Breast epithelium (tissue), 4 donors: ENCODE results near the gene GRHL3. TPM values are rescaled to one million over a fixed set of nuclear protein-coding genes. Genes with fewer than 3 reads are reported as not detected.
"Not testable (repeated sequence)": the region's sequence is repeated elsewhere in the genome, so short reads cannot be mapped to it uniquely, and the experiment has no call there.

Experiments
- DNase-seq, 2 donors: peaks; one replicate each; pipeline ENCODE4 v3.0.0-alpha.2; 2019; ENCODE audit warnings: low spot score in 2 of 2
- H3K27ac ChIP-seq, 2 donors: fragments of 200-600 bp; sonication (generic) in 1 of 2; one replicate each; pipeline ENCODE4 v1.5.1; 2016 to 2019; ENCODE audit warnings: mild to moderate bottlenecking in 1 of 2
- H3K27me3 ChIP-seq, 2 donors: fragments of 200-600 bp; sonication (generic) in 1 of 2; one replicate each; pipeline versions ENCODE4 v1.5.1 to v1.6.0; 2017 to 2019; ENCODE audit warnings: control low read depth in 1 of 2, mild to moderate bottlenecking in 1 of 2
- H3K36me3 ChIP-seq: fragments of 200-600 bp; one replicate; pipeline ENCODE4 v1.5.1; 2019
- H3K4me1 ChIP-seq, 2 donors: fragments of 200-600 bp; sonication (generic); one replicate each; pipeline ENCODE4 v1.5.1; 2016 to 2019; ENCODE audit warnings: control low read depth in 1 of 2
- H3K4me3 ChIP-seq, 3 donors: fragments of 200-600 bp; sonication (generic); 1 replicate in 2 of 3; 2 replicates in 1 of 3; pipeline ENCODE4 v1.5.1; 2016 to 2019; ENCODE audit warnings: mild to moderate bottlenecking in 3 of 3, moderate library complexity in 2 of 3
- H3K9me3 ChIP-seq, 2 donors: fragments of 200-600 bp; sonication (generic) in 1 of 2; one replicate each; pipeline ENCODE4 v1.5.1; 2016 to 2019; ENCODE audit warnings: control low read depth in 1 of 2
- CTCF ChIP-seq, 3 donors: fragments of 450-650 bp; IDR thresholded peaks; one replicate each; pipeline ENCODE4 v1.5.1; 2016 to 2017; ENCODE audit warnings: antibody characterized with exemption in 3 of 3, mild to moderate bottlenecking in 3 of 3, moderate library complexity in 3 of 3
- POLR2A ChIP-seq: fragments of 450-650 bp; IDR thresholded peaks from one replicate; pipeline ENCODE4 v1.6.1; 2016; ENCODE audit warnings: antibody characterized with exemption, mild to moderate bottlenecking, moderate library complexity
- POLR2AphosphoS5 ChIP-seq, 3 donors: sonication (generic); formaldehyde crosslinking; IDR thresholded peaks; one replicate each; pipeline ENCODE4 v1.6.1; 2017; ENCODE audit warnings: antibody characterized with exemption in 3 of 3
- intact Hi-C: fragments of 100-400 bp; cut with DNase I; formaldehyde crosslinking; loops from one replicate; pipeline ENCODE4 v1.15.1; 2023; ENCODE audit warnings: low total_unique reads
- total RNA-seq, 3 donors: library from RNA; depleted of rRNA; stranded (reverse); fragments of >200 nt; gene quantifications; one replicate each; pipeline ENCODE4 v1.1.0, GENCODE V29; 2016

The GRHL3 gene
- 1 to 10 TPM in 1 of 3 donors, under 1 TPM in 1, not detected in 1; 0.98 to 4.0 TPM for total RNA-seq

- Histone ChIP-seq H3K9me3 (no peaks in the 10 kb centered on the region), H3K4me3 (peak within 1 kb of the TSS in 2 of 3 donors; percentile 34 to 46), H3K36me3 (no peaks in the 10 kb centered on the region), H3K27ac (peak within 1 kb of the TSS; percentile 67 to 68), H3K27me3 (no peaks in the 10 kb centered on the region), H3K4me1 (peaks cover 10 to 23% of the 10 kb centered on the region in 2 donors)
- DNase-seq, result peak in 1 of 2 donors; percentile 51
- intact Hi-C loops, result no loop called here
- TF ChIP-seq POLR2AphosphoS5 (IDR thresholded peaks at IDR 0.05) (peak in 1 of 3 donors; percentile 9), CTCF (IDR thresholded peaks at IDR 0.05) (no peak)
These were observed at the start of gene GRHL3 for GRCh38 chr1:24319312-24319863. GRHL3 (plus strand) TSS chr1:24319357; CDS start chr1:24319552, 195 bp downstream.

GRCh38 chr1:24274203-24275103 is 44.7 kb upstream of the GRHL3 start:
- H3K9me3 ChIP-seq, H3K4me1 ChIP-seq, H3K27ac ChIP-seq, H3K27me3 ChIP-seq, DNase-seq, H3K4me3 ChIP-seq, H3K36me3 ChIP-seq: not testable (repeated sequence)
- intact Hi-C loops, result loop anchor here (5.0 kb wide), 1 partner anchor 67 kb away; no protein-coding TSS in a partner anchor

- Histone ChIP-seq H3K27ac (no peak overlapping the region), H3K27me3 (no peaks in the 10 kb centered on the region), H3K4me1 (no peaks in the 10 kb centered on the region), H3K36me3 (no peaks in the 10 kb centered on the region), H3K4me3 (no peak overlapping the region), H3K9me3 (no peaks in the 10 kb centered on the region)
- no peak for DNase-seq
- no peak for TF ChIP-seq CTCF (IDR thresholded peaks at IDR 0.05)
- TF ChIP-seq POLR2A, result no peak
- no peak for TF ChIP-seq POLR2AphosphoS5 (IDR thresholded peaks at IDR 0.05)
- intact Hi-C loops, result loop anchor here (5.0 kb wide), 1 partner anchor 68 kb away; no protein-coding TSS in a partner anchor
These were observed 44.1 kb upstream of the GRHL3 start for GRCh38 chr1:24275104-24275410.

- no peak for TF ChIP-seq POLR2AphosphoS5 (IDR thresholded peaks at IDR 0.05)
- no peak for TF ChIP-seq POLR2A
- no peak for TF ChIP-seq CTCF (IDR thresholded peaks at IDR 0.05)
- no peaks in the 10 kb centered on the region for H3K4me1 ChIP-seq
- no peaks in the 10 kb centered on the region for H3K9me3 ChIP-seq
- no peaks in the 10 kb centered on the region for H3K27me3 ChIP-seq
- no peak for DNase-seq
- H3K4me3 ChIP-seq, result no peak overlapping the region
- H3K36me3 ChIP-seq, result no peaks in the 10 kb centered on the region
- intact Hi-C loops, result loop anchor here (5.0 kb wide), 1 partner anchor 68 kb away; no protein-coding TSS in a partner anchor
- no peak overlapping the region for H3K27ac ChIP-seq
These were observed 43.6 kb upstream of the GRHL3 start for GRCh38 chr1:24275510-24275909.

- DNase-seq, result no peak
These were observed 42.4 kb upstream of the GRHL3 start for GRCh38 chr1:24276791-24277190.

More at GRCh38 chr1:24276791-24277190, 42.4 kb upstream of the GRHL3 start:
- Histone ChIP-seq H3K9me3 (no peaks in the 10 kb centered on the region), H3K4me3 (no peak overlapping the region), H3K27ac (no peak overlapping the region), H3K27me3 (no peaks in the 10 kb centered on the region), H3K4me1 (no peaks in the 10 kb centered on the region), H3K36me3 (no peaks in the 10 kb centered on the region)
- TF ChIP-seq CTCF (IDR thresholded peaks at IDR 0.05), result no peak
- TF ChIP-seq POLR2A, result no peak
- no peak for TF ChIP-seq POLR2AphosphoS5 (IDR thresholded peaks at IDR 0.05)
- intact Hi-C loops, result loop anchor here (5.0 kb wide), 1 partner anchor 69 kb away; no protein-coding TSS in a partner anchor
